ENCODE data around the gene ACER2. TPM values are rescaled to one million over a fixed set of nuclear protein-coding genes. Genes with fewer than 3 reads are reported as not detected.

The ACER2 gene
- total RNA-seq, 2 donors from 2014 or later = 3.5 to 5.5 TPM

DNA sequence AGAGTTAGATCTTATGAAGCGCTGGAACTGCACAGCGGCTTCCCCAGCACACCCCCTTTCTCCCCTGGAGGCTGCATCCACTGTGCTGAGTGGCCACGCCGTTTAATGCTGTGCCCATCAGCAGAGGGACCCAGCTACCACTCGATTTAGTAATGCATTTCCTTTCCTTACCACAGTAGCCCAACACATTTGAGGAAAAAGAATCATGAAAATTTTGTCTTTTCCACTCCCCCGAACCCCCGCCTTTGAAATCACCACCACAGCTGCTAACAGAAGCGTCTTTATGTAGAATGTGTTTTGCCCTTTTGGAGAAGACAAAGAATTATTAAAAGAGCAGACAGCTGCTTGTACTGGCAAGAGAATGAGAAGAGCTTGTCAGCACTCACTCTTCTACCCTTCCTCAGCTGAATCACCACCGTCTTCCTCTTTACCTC is 73.2 kb downstream of the ACER2 start:
- TF ChIP-seq, protein P1, sequence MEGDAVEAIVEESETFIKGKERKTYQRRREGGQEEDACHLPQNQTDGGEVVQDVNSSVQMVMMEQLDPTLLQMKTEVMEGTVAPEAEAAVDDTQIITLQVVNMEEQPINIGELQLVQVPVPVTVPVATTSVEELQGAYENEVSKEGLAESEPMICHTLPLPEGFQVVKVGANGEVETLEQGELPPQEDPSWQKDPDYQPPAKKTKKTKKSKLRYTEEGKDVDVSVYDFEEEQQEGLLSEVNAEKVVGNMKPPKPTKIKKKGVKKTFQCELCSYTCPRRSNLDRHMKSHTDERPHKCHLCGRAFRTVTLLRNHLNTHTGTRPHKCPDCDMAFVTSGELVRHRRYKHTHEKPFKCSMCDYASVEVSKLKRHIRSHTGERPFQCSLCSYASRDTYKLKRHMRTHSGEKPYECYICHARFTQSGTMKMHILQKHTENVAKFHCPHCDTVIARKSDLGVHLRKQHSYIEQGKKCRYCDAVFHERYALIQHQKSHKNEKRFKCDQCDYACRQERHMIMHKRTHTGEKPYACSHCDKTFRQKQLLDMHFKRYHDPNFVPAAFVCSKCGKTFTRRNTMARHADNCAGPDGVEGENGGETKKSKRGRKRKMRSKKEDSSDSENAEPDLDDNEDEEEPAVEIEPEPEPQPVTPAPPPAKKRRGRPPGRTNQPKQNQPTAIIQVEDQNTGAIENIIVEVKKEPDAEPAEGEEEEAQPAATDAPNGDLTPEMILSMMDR (IDR thresholded peaks at IDR 0.05) = no peak
- Histone ChIP-seq H3K27ac (no peak overlapping the region), H3K36me3 (no peaks in the 10 kb centered on the region), H3K4me3 (no peak overlapping the region), H3K27me3 (no peaks in the 10 kb centered on the region), H3K4me1 (no peaks in the 10 kb centered on the region), H3K9me3 (no peaks in the 10 kb centered on the region)
- DNase-seq (ENCODE audit: low spot score) = no peak

DNA sequence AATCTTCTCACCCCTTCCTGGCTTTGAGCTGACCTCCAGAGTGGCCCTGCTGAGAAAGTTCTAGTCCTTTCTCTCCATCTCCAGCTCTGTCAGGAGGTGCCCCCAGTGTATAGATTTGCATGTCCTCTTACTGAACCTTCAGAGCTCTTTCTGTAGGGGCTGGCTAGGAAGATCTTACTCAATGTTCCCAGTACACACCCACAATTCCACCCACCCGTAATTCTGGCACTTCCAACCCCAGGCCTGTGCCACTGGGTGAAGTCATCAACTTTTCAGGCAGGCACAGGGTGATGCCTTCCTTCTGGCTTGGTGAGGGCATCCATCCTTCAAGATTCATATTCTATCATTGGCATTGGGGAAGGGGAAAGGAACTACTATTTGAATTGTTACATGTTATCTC is 75.9 kb downstream of the ACER2 start:
- Histone ChIP-seq H3K4me1 (no peaks in the 10 kb centered on the region), H3K27ac (no peak overlapping the region), H3K4me3 (no peak overlapping the region), H3K36me3 (no peaks in the 10 kb centered on the region), H3K9me3 (no peaks in the 10 kb centered on the region), H3K27me3 (no peaks in the 10 kb centered on the region)
- TF ChIP-seq, protein P1 (IDR thresholded peaks at IDR 0.05) = no peak
- no peak for DNase-seq (ENCODE audit: low spot score)

DNA sequence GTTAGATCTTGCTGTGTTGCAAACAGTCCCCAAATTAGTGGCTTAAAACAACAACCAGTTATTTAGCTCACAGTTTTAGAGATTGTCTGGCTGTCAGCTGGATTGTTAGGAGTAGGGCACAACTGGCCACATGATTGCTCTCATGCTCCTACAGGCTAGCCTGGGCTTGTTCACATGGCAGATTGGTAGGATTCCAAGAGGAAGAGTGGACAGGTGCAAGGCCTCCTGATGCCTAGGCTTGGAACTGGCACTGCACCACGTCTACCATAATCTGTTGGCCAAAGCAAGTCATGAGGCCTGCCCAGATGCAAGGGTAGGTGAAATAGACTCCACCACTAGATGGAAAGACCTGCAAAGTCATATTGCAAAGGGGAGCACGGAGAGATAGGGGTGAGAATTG is 76.4 kb downstream of the ACER2 start:
- TF ChIP-seq, protein P1 (IDR thresholded peaks at IDR 0.05) = no peak
- Histone ChIP-seq H3K27me3 (no peaks in the 10 kb centered on the region), H3K36me3 (no peaks in the 10 kb centered on the region)

DNA sequence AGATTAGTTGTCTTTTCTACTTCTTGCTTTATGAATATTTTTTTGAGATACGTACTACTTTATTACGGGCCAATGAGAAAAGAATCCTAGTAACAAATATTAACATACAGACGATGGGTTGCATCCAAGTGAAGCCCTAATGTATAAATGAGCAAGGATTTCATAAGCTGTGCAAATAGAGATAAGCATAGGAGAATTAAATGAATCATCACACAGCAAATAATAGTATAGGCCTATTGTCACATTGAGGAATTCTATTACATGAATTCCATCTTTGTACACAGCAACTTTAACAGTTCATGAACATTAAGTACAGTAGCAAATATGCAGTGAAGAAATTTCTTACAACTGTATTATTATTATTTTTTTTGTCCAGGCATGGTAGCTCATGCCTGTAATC is 78.0 kb downstream of the ACER2 start:
- H3K27ac ChIP-seq = no peak overlapping the region

More for the DNA sequence above, 76.4 kb downstream of the ACER2 start:
- no peak overlapping the region for H3K4me3 ChIP-seq
- no peak for DNase-seq (ENCODE audit: low spot score)
- no peak overlapping the region for H3K27ac ChIP-seq
- no peaks in the 10 kb centered on the region for H3K4me1 ChIP-seq
- H3K9me3 ChIP-seq = no peaks in the 10 kb centered on the region

DNA sequence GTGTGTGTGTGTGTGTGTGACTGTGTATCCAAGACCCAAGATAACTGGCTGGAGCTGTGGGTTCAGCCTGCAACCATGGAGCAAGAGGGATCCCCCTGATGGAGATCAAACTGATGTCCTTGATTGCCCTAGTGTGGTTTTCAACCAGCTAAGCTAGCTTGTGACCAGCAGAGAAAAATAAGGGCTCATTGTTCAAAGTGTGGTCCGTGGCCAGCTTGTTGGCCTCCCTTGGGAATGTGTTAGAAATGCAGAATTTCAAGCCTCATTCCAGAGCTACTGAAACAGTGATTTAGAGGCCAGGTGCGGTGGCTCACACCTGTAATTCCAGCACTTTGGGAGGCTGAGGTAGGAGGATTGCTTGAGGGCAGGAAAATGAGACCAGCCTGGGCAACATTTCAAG is 79.9 kb downstream of the ACER2 start:
- Histone ChIP-seq H3K9me3 (no peaks in the 10 kb centered on the region), H3K27ac (no peak overlapping the region), H3K36me3 (no peaks in the 10 kb centered on the region), H3K4me1 (peaks cover 0 to 14% of the 10 kb centered on the region in 2 donors), H3K4me3 (no peak overlapping the region), H3K27me3 (no peaks in the 10 kb centered on the region)
- TF ChIP-seq, protein P1 (IDR thresholded peaks at IDR 0.05) = no peak
- no peak for DNase-seq (ENCODE audit: low spot score)

More for the DNA sequence above, 78.0 kb downstream of the ACER2 start:
- Histone ChIP-seq H3K36me3 (no peaks in the 10 kb centered on the region), H3K4me3 (no peak overlapping the region), H3K27me3 (no peaks in the 10 kb centered on the region), H3K4me1 (no peaks in the 10 kb centered on the region), H3K9me3 (no peaks in the 10 kb centered on the region)
- no peak for DNase-seq (ENCODE audit: low spot score)
- TF ChIP-seq, protein P1 (IDR thresholded peaks at IDR 0.05) = no peak

DNA sequence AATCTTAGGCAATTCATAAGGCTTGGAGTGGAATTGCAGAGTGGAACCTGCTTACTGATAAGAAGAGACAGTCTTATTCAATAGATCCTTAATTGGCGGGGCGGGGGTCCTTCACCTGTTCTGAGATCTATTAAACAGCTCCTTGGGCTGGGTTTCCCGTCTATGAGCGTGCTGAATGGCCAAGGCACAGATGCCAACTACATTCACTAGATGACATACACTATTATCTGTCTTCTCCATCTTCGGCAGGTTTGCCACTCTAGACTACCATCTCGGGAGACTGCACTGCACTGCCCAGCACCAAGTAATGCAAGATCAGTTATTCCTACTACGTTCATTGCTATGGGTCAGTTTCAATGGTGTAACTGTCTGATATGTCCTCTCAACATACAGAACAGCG is 81.5 kb downstream of the ACER2 start:
- DNase-seq (ENCODE audit: low spot score) = no peak
- Histone ChIP-seq H3K4me3 (no peak overlapping the region), H3K9me3 (no peaks in the 10 kb centered on the region), H3K36me3 (no peaks in the 10 kb centered on the region), H3K27ac (no peak overlapping the region), H3K4me1 (peaks cover 0 to 17% of the 10 kb centered on the region in 2 donors), H3K27me3 (no peaks in the 10 kb centered on the region)
- TF ChIP-seq, protein P1 (IDR thresholded peaks at IDR 0.05) = no peak
